Neural cell (in vitro differentiated cells): ENCODE results near the gene ENPP1.
"Not testable (repeated sequence)": the region's sequence is repeated elsewhere in the genome, so short reads cannot be mapped to it uniquely, and the experiment has no call there.

Experiments used
- CTCF ChIP-seq: fragments of 450-650 bp; IDR thresholded peaks from 2 replicates; pipeline ENCODE4 v1.5.1; 2014; ENCODE audit warnings: antibody characterized with exemption, mild to moderate bottlenecking, moderate library complexity; ENCODE audit not compliant: poor library complexity, severe bottlenecking
- EZH2 ChIP-seq: fragments of 200-600, 300-800 bp; shearing (Covaris generic), sonication (generic); IDR thresholded peaks from 2 replicates; pipeline ENCODE4 v1.6.1; 2014; ENCODE audit warnings: antibody characterized with exemption, low read length, borderline replicate concordance, mild to moderate bottlenecking; ENCODE audit not compliant: insufficient read depth, poor library complexity, severe bottlenecking
- MXI1 ChIP-seq: fragments of 450-650 bp; conservative IDR thresholded peaks from 2 replicates; pipeline ENCODE4 v1.6.1; 2014; ENCODE audit warnings: antibody characterized with exemption, mild to moderate bottlenecking; ENCODE audit not compliant: poor library complexity, severe bottlenecking
- POLR2AphosphoS5 ChIP-seq: IDR thresholded peaks from 2 replicates; pipeline ENCODE4 v1.6.1; 2012
- RAD21 ChIP-seq: fragments of 450-650 bp; conservative IDR thresholded peaks from 2 replicates; pipeline ENCODE4 v1.6.1; 2014; ENCODE audit warnings: antibody characterized with exemption, mild to moderate bottlenecking, moderate library complexity
- REST ChIP-seq: IDR thresholded peaks from 2 replicates; pipeline ENCODE4 v1.6.1; 2012; ENCODE audit warnings: borderline replicate concordance

- TF ChIP-seq REST, MXI1, CTCF, POLR2AphosphoS5, EZH2, RAD21: not testable (repeated sequence)
Measured at GRCh38 chr6:131859658-131860057, 51.8 kb downstream of the ENPP1 start.
